Trophoblast cell (in vitro differentiated cells and primary cell): ENCODE measurements around the gene AEBP1.

ENCODE experiments used
- DNase-seq, 2 donors: peaks; one replicate each; pipeline ENCODE4 v3.0.0-alpha.2; 2016
- H2AFZ ChIP-seq: 2 replicates; pipeline ENCODE4 v1.6.1; 2013; ENCODE audit warnings: low read length, moderate library complexity, mild to moderate bottlenecking; ENCODE audit not compliant: insufficient read depth, poor library complexity
- H2AK5ac ChIP-seq: 2 replicates; pipeline ENCODE4 v1.6.1; 2013; ENCODE audit warnings: mild to moderate bottlenecking, low read length
- H2BK120ac ChIP-seq: 2 replicates; pipeline ENCODE4 v1.6.1; 2013; ENCODE audit warnings: low read length, mild to moderate bottlenecking, moderate library complexity; ENCODE audit not compliant: insufficient read depth, poor library complexity
- H2BK12ac ChIP-seq: 2 replicates; pipeline ENCODE4 v1.6.1; 2013; ENCODE audit warnings: mild to moderate bottlenecking, low read length, moderate library complexity
- H2BK5ac ChIP-seq: 2 replicates; pipeline ENCODE4 v1.6.1; 2013; ENCODE audit warnings: low read length, low read depth, moderate library complexity, mild to moderate bottlenecking; ENCODE audit not compliant: poor library complexity
- H3K14ac ChIP-seq: 2 replicates; pipeline ENCODE4 v1.6.1; 2013; ENCODE audit warnings: mild to moderate bottlenecking, low read length
- H3K18ac ChIP-seq: 2 replicates; pipeline ENCODE4 v1.6.1; 2013; ENCODE audit warnings: mild to moderate bottlenecking, low read length
- H3K23ac ChIP-seq: 2 replicates; pipeline ENCODE4 v1.6.1; 2013; ENCODE audit warnings: low read length
- H3K27ac ChIP-seq: 2 replicates; pipeline ENCODE4 v1.5.1; 2013; ENCODE audit warnings: low read depth, mild to moderate bottlenecking, inconsistent platforms, low read length, moderate library complexity
- H3K27me3 ChIP-seq: 2 replicates; pipeline ENCODE4 v1.6.1; 2013; ENCODE audit warnings: inconsistent platforms, mild to moderate bottlenecking, low read length, moderate library complexity; ENCODE audit not compliant: insufficient read depth
- H3K36me3 ChIP-seq, 2 experiments: 1 replicate in 1 of 2; 2 replicates in 1 of 2; pipeline ENCODE4 v1.6.1; 2013; ENCODE audit warnings: low read length in 2 of 2, mild to moderate bottlenecking in 2 of 2, moderate library complexity in 1 of 2; ENCODE audit not compliant: insufficient read depth in 2 of 2, control insufficient read depth in 1 of 2
- H3K4ac ChIP-seq: 2 replicates; pipeline ENCODE4 v1.6.1; 2013; ENCODE audit warnings: low read depth, mild to moderate bottlenecking, low read length, moderate library complexity
- H3K4me1 ChIP-seq, 2 experiments: 1 replicate in 1 of 2; 2 replicates in 1 of 2; pipeline ENCODE4 v1.6.1; 2013; ENCODE audit warnings: low read length in 2 of 2, mild to moderate bottlenecking in 2 of 2, moderate library complexity in 1 of 2; ENCODE audit not compliant: insufficient read depth in 2 of 2, control insufficient read depth in 1 of 2
- H3K4me2 ChIP-seq: 2 replicates; pipeline ENCODE4 v1.6.1; 2013; ENCODE audit warnings: inconsistent platforms, mild to moderate bottlenecking, low read length, moderate library complexity
- H3K4me3 ChIP-seq: 2 replicates; pipeline ENCODE4 v1.5.1; 2013; ENCODE audit warnings: mild to moderate bottlenecking, low read depth, low read length, inconsistent platforms
- H3K79me1 ChIP-seq: one replicate; pipeline ENCODE4 v1.6.1; 2013; ENCODE audit warnings: low read length
- H3K79me2 ChIP-seq: 2 replicates; pipeline ENCODE4 v1.6.1; 2013; ENCODE audit warnings: low read length, mild to moderate bottlenecking; ENCODE audit not compliant: control insufficient read depth, insufficient read depth, poor library complexity
- H3K9ac ChIP-seq: 2 replicates; pipeline ENCODE4 v1.6.1; 2013; ENCODE audit warnings: mild to moderate bottlenecking, low read length
- H3K9me3 ChIP-seq: 2 replicates; pipeline ENCODE4 v1.6.1; 2013; ENCODE audit warnings: low read depth, mild to moderate bottlenecking, control low read depth, inconsistent platforms, low read length; ENCODE audit not compliant: insufficient read depth
- H4K12ac ChIP-seq: 2 replicates; pipeline ENCODE4 v1.6.1; 2013; ENCODE audit warnings: low read depth, mild to moderate bottlenecking, low read length, moderate library complexity
- H4K8ac ChIP-seq: 2 replicates; pipeline ENCODE4 v1.6.1; 2013; ENCODE audit warnings: low read depth, mild to moderate bottlenecking, low read length, moderate library complexity
- H4K91ac ChIP-seq: one replicate; pipeline ENCODE4 v1.6.1; 2013; ENCODE audit warnings: low read depth, mild to moderate bottlenecking, low read length, moderate library complexity
- WGBS: extraction: QIAGEN DNeasy Blood & Tissue Kit; methylation state at CpG from one replicate; pipeline ENCODE4 v1.1.7; 2013; ENCODE audit warnings: missing lambda C conversion rate; ENCODE audit not compliant: insufficient read length, insufficient coverage; ENCODE audit errors: extremely low coverage; 5-methylcytosine and 5-hydroxymethylcytosine counted together

Gene AEBP1

GRCh38 chr7:44144968-44145478 lies 40.9 kb downstream of the AEBP1 start:
- Histone ChIP-seq H3K9ac (no peak overlapping the region), H2BK120ac (no peak overlapping the region), H4K91ac (no peak overlapping the region), H3K23ac (no peak overlapping the region), H3K27ac (no peak overlapping the region), H2BK12ac (no peak overlapping the region), H2AFZ (no peak overlapping the region), H3K14ac (no peak overlapping the region), H3K4me3 (no peak overlapping the region), H4K8ac (no peak overlapping the region), H2AK5ac (no peak overlapping the region), H3K27me3 (peaks cover 14% of the 10 kb centered on the region), H3K79me1 (peaks cover 9% of the 10 kb centered on the region), H3K79me2 (no peaks in the 10 kb centered on the region), H3K4me2 (peak overlapping the region; percentile 33), H3K4ac (no peak overlapping the region), H3K9me3 (peaks cover 12% of the 10 kb centered on the region), H4K12ac (no peak overlapping the region), H2BK5ac (no peak overlapping the region), H3K36me3 (no peaks in the 10 kb centered on the region), H3K4me1 (peaks cover 15 to 35% of the 10 kb centered on the region in 2 experiments), H3K18ac (no peak overlapping the region)
- DNase-seq = no peak
- no CpG with 5 or more reads among the region's 31 CpGs for WGBS

GRCh38 chr7:44145479-44145968 lies 41.4 kb downstream of the AEBP1 start:
- Histone ChIP-seq H3K18ac (no peak overlapping the region), H2AK5ac (no peak overlapping the region), H4K91ac (no peak overlapping the region), H3K36me3 (no peaks in the 10 kb centered on the region), H3K79me2 (no peaks in the 10 kb centered on the region), H3K14ac (no peak overlapping the region), H2BK12ac (no peak overlapping the region), H3K9ac (no peak overlapping the region), H3K4me3 (no peak overlapping the region), H3K23ac (no peak overlapping the region), H3K27ac (no peak overlapping the region), H3K27me3 (peaks cover 14% of the 10 kb centered on the region), H3K4me2 (peak overlapping the region; percentile 33), H2AFZ (no peak overlapping the region), H3K4ac (no peak overlapping the region), H3K9me3 (peaks cover 12% of the 10 kb centered on the region), H3K4me1 (peaks cover 15 to 30% of the 10 kb centered on the region in 2 experiments), H2BK5ac (no peak overlapping the region), H2BK120ac (no peak overlapping the region), H3K79me1 (peaks cover 9% of the 10 kb centered on the region), H4K12ac (no peak overlapping the region), H4K8ac (no peak overlapping the region)
- no CpG with 5 or more reads among the region's 53 CpGs for WGBS
- DNase-seq = no peak

GRCh38 chr7:44145969-44146911 lies 42.1 kb downstream of the AEBP1 start:
- H3K4me3 ChIP-seq = no peak overlapping the region
- H3K23ac ChIP-seq = no peak overlapping the region
- H4K91ac ChIP-seq = no peak overlapping the region
- H2AK5ac ChIP-seq = no peak overlapping the region
- H3K14ac ChIP-seq = no peak overlapping the region
- H3K27ac ChIP-seq = no peak overlapping the region
- peak overlapping the region; percentile 33 for H3K4me2 ChIP-seq
- H3K4ac ChIP-seq = no peak overlapping the region
- H2BK120ac ChIP-seq = no peak overlapping the region
- peaks cover 6% of the 10 kb centered on the region for H3K79me1 ChIP-seq
- H3K9ac ChIP-seq = no peak overlapping the region
- H3K18ac ChIP-seq = no peak overlapping the region
- H3K79me2 ChIP-seq = no peaks in the 10 kb centered on the region
- no peak overlapping the region for H2AFZ ChIP-seq
- H2BK5ac ChIP-seq = no peak overlapping the region
- peaks cover 10 to 24% of the 10 kb centered on the region in 2 experiments for H3K4me1 ChIP-seq
- DNase-seq = peak in 1 of 2 donors; percentile 9
- no peak overlapping the region for H4K12ac ChIP-seq
- H2BK12ac ChIP-seq = no peak overlapping the region
- H3K36me3 ChIP-seq = no peaks in the 10 kb centered on the region
- H4K8ac ChIP-seq = no peak overlapping the region
- peaks cover 12% of the 10 kb centered on the region for H3K9me3 ChIP-seq
- WGBS = no CpG with 5 or more reads among the region's 65 CpGs
- peaks cover 14% of the 10 kb centered on the region for H3K27me3 ChIP-seq

GRCh38 chr7:44147026-44147991 lies 43.2 kb downstream of the AEBP1 start:
- Histone ChIP-seq H3K4ac (no peak overlapping the region), H3K27me3 (peaks cover 14% of the 10 kb centered on the region), H3K4me3 (no peak overlapping the region), H2AK5ac (no peak overlapping the region), H3K18ac (no peak overlapping the region), H3K9ac (no peak overlapping the region), H2BK5ac (no peak overlapping the region), H3K36me3 (no peaks in the 10 kb centered on the region), H3K9me3 (peaks cover 12% of the 10 kb centered on the region), H3K79me1 (no peaks in the 10 kb centered on the region), H2BK12ac (no peak overlapping the region), H3K4me1 (peaks cover 5 to 16% of the 10 kb centered on the region in 2 experiments), H3K23ac (no peak overlapping the region), H4K8ac (no peak overlapping the region), H3K79me2 (no peaks in the 10 kb centered on the region), H3K27ac (no peak overlapping the region), H3K4me2 (no peak overlapping the region), H3K14ac (no peak overlapping the region), H2AFZ (no peak overlapping the region), H4K12ac (no peak overlapping the region), H4K91ac (no peak overlapping the region), H2BK120ac (no peak overlapping the region)
- no CpG with 5 or more reads among the region's 33 CpGs for WGBS
- DNase-seq = peak in 1 of 2 donors; percentile 21
